Renal cortical epithelial cell (primary cell): Measurements from ENCODE around the gene TTLL6. TPM values are rescaled to one million over a fixed set of nuclear protein-coding genes. Genes with fewer than 3 reads are reported as not detected.
"Not testable (repeated sequence)": the region's sequence is repeated elsewhere in the genome, so short reads cannot be mapped to it uniquely, and the experiment has no call there.

Source experiments
- DNase-seq: peaks from one replicate; pipeline ENCODE4 v3.0.0-alpha.2; 2011; ENCODE audit warnings: low read depth
- total RNA-seq: library from RNA; depleted of rRNA; stranded (reverse); fragments of >200 nt; gene quantifications from 2 replicates; pipeline ENCODE4 v1.2.3, GENCODE V29; 2014

TTLL6 gene
- 0.35 and 0.45 TPM in 2 replicates for total RNA-seq

- peak; percentile 73 for DNase-seq
These were observed at the start of gene TTLL6 for GRCh38 chr17:48816774-48817590. Gene TTLL6 (minus strand): TSS chr17:48817229. CDS start chr17:48817072, 157 bp downstream.

- DNase-seq, result no peak
These were observed 43.4 kb upstream of the TTLL6 start for GRCh38 chr17:48860456-48860855.

- no peak for DNase-seq
These were observed 43.0 kb upstream of the TTLL6 start for GRCh38 chr17:48860034-48860433.

GRCh38 chr17:48856122-48856821 lies 39.2 kb upstream of the TTLL6 start:
- DNase-seq, result no peak

GRCh38 chr17:48854774-48855476 lies 37.9 kb upstream of the TTLL6 start:
- DNase-seq, result no peak

- no peak for DNase-seq
These were observed 33.8 kb upstream of the TTLL6 start for GRCh38 chr17:48850792-48851323.

GRCh38 chr17:48843187-48843900 lies 26.3 kb upstream of the TTLL6 start:
- DNase-seq, result no peak

- no peak for DNase-seq
These were observed 25.7 kb upstream of the TTLL6 start for GRCh38 chr17:48842746-48843145.

- peak; percentile 66 for DNase-seq
These were observed 24.4 kb upstream of the TTLL6 start for GRCh38 chr17:48841395-48841831.

GRCh38 chr17:48840441-48840840 lies 23.4 kb upstream of the TTLL6 start:
- no peak for DNase-seq

- DNase-seq, result not testable (repeated sequence)
These were observed 20.4 kb upstream of the TTLL6 start for GRCh38 chr17:48837458-48837857.

- DNase-seq, result no peak
These were observed 18.9 kb upstream of the TTLL6 start for GRCh38 chr17:48835971-48836370.

GRCh38 chr17:48834973-48835372 lies 17.9 kb upstream of the TTLL6 start:
- no peak for DNase-seq

GRCh38 chr17:48831549-48831883 lies 14.5 kb upstream of the TTLL6 start:
- DNase-seq, result no peak

GRCh38 chr17:48830840-48831548 lies 14.0 kb upstream of the TTLL6 start, which contains the start of gene CALCOCO2:
Gene CALCOCO2 (plus strand): TSS chr17:48831035. CDS start chr17:48841708, 10,673 bp downstream.
- peak; percentile 79 for DNase-seq

GRCh38 chr17:48825446-48826381 lies 8.7 kb upstream of the TTLL6 start:
- no peak for DNase-seq

- not testable (repeated sequence) for DNase-seq
These were observed 3.9 kb upstream of the TTLL6 start for GRCh38 chr17:48820936-48821335.

- DNase-seq, result no peak
These were observed 2.4 kb upstream of the TTLL6 start for GRCh38 chr17:48819466-48819865.

GRCh38 chr17:48818361-48818841 lies 1.4 kb upstream of the TTLL6 start:
- DNase-seq, result no peak

- no peak for DNase-seq
These were observed 623 bp downstream of the TTLL6 start for GRCh38 chr17:48816438-48816773.
